K562 (cell line): Measurements from ENCODE around the gene WTAP. TPM values are rescaled to one million over a fixed set of nuclear protein-coding genes. Genes with fewer than 3 reads are reported as not detected.

Source experiments
- C11orf30 ChIP-seq: fragments of 450-650 bp; IDR thresholded peaks from 2 replicates; pipeline ENCODE4 v1.6.1; 2016; ENCODE audit warnings: low read depth, mild to moderate bottlenecking
- CHD4 ChIP-seq: fragments of 200-600 bp; sonication (generic); IDR thresholded peaks from 3 replicates; pipeline ENCODE4 v1.6.1; 2012; ENCODE audit warnings: low read depth, mild to moderate bottlenecking, mixed read lengths, low read length, inconsistent platforms; ENCODE audit not compliant: insufficient read depth, insufficient replicate concordance, poor library complexity, severe bottlenecking
- ELK1 ChIP-seq: sonication (generic); formaldehyde crosslinking; IDR thresholded peaks from 2 replicates; pipeline ENCODE4 v1.8.1; 2022; ENCODE audit warnings: missing genetic modification reagents
- HES1 ChIP-seq: fragments of 450-650 bp; IDR thresholded peaks from 2 replicates; pipeline ENCODE4 v1.6.1; 2016; ENCODE audit warnings: low read depth, mild to moderate bottlenecking, moderate library complexity
- JUN ChIP-seq, 2 experiments: sonication (generic) in 1 of 2; formaldehyde crosslinking in 1 of 2; IDR thresholded peaks; 2 replicates each; pipeline versions ENCODE4 v1.6.1 to v1.8.0; 2012 to 2022; ENCODE audit warnings: borderline replicate concordance in 2 of 2, mild to moderate bottlenecking in 2 of 2, improper control_type of control experiment in 1 of 2, low read depth in 1 of 2, low read length in 1 of 2, missing genetic modification reagents in 1 of 2
- JUNB ChIP-seq: fragments of 450-650 bp; formaldehyde crosslinking; conservative IDR thresholded peaks from 2 replicates; pipeline ENCODE4 v1.4.0; 2020; ENCODE audit warnings: mild to moderate bottlenecking
- KDM1A ChIP-seq, 2 experiments: fragments of 450-650 bp; IDR thresholded peaks; 2 replicates each; pipeline ENCODE4 v1.6.1; 2016; ENCODE audit warnings: mild to moderate bottlenecking in 2 of 2
- MECOM ChIP-seq: fragments of 250-450 bp; sonication (Bioruptor Pico); IDR thresholded peaks from 2 replicates; pipeline ENCODE4 v1.8.0; 2022; ENCODE audit warnings: inconsistent platforms
- MTA2 ChIP-seq: fragments of 450-650 bp; IDR thresholded peaks from 2 replicates; pipeline ENCODE4 v1.6.1; 2016; ENCODE audit warnings: low read depth
- NCOA2 ChIP-seq, 2 experiments: fragments of 450-650 bp; IDR thresholded peaks; 2 replicates each; pipeline ENCODE4 v1.6.1; 2018; ENCODE audit warnings: mild to moderate bottlenecking in 2 of 2, moderate library complexity in 1 of 2; ENCODE audit not compliant: partially characterized antibody in 2 of 2
- RBM17 ChIP-seq: fragments of 200-400 bp; formaldehyde crosslinking; IDR thresholded peaks from 2 replicates; pipeline ENCODE4 v1.6.1; 2017; ENCODE audit warnings: low read depth, mild to moderate bottlenecking, low read length, borderline replicate concordance
- RCOR1 ChIP-seq, 2 experiments: IDR thresholded peaks; 2 replicates each; pipeline ENCODE4 v1.6.1; 2012; ENCODE audit warnings: low read depth in 2 of 2, low read length in 2 of 2, borderline replicate concordance in 1 of 2, improper control_type of control experiment in 1 of 2
- SAFB2 ChIP-seq: fragments of 200-400 bp; formaldehyde crosslinking; IDR thresholded peaks from 2 replicates; pipeline ENCODE4 v1.6.1; 2018; ENCODE audit warnings: borderline replicate concordance, low read length, low read depth, moderate library complexity; ENCODE audit not compliant: severe bottlenecking
- SRSF1 ChIP-seq: fragments of 200-400 bp; formaldehyde crosslinking; IDR thresholded peaks from 2 replicates; pipeline ENCODE4 v1.6.1; 2017; ENCODE audit warnings: mild to moderate bottlenecking, low read depth, low read length, moderate library complexity
- TFAP4 ChIP-seq: sonication (generic); formaldehyde crosslinking; IDR thresholded peaks from 2 replicates; pipeline ENCODE4 v1.8.0; 2022; ENCODE audit warnings: missing genetic modification reagents, mild to moderate bottlenecking, moderate library complexity, borderline replicate concordance
- VEZF1 ChIP-seq: fragments of 200-800 bp; sonication (Bioruptor generic); IDR thresholded peaks from 2 replicates; pipeline ENCODE4 v1.6.1; 2017; ENCODE audit warnings: missing genetic modification characterization, missing compliant biosample characterization
- XRCC3 ChIP-seq: fragments of 450-650 bp; IDR thresholded peaks from 2 replicates; pipeline ENCODE4 v1.6.1; 2017; ENCODE audit warnings: mild to moderate bottlenecking, moderate library complexity
- XRCC4 ChIP-seq: IDR thresholded peaks from one replicate; pipeline ENCODE4 v1.6.1; 2011; ENCODE audit not compliant: insufficient read depth, insufficient read length; ENCODE audit errors: extremely low read depth
- ZNF146 ChIP-seq: IDR thresholded peaks from one replicate; pipeline ENCODE4 v1.6.1; 2018; ENCODE audit warnings: missing compliant biosample characterization; ENCODE audit not compliant: unreplicated experiment
- ZNF224 ChIP-seq: sonication (generic); formaldehyde crosslinking; IDR thresholded peaks from 2 replicates; pipeline ENCODE4 v1.8.0; 2022; ENCODE audit warnings: mild to moderate bottlenecking, missing genetic modification reagents
- ZNF316 ChIP-seq: fragments of 450-650 bp; IDR thresholded peaks from 2 replicates; pipeline ENCODE4 v1.6.1; 2016
- ZNF77 ChIP-seq: fragments of 250-450 bp; sonication (Bioruptor Pico); IDR thresholded peaks from 2 replicates; pipeline ENCODE4 v1.5.0; 2020
- ZNF785 ChIP-seq: fragments of 250-450 bp; sonication (Bioruptor Pico); IDR thresholded peaks from 2 replicates; pipeline ENCODE4 v1.4.0; 2020; ENCODE audit warnings: mild to moderate bottlenecking
- ZSCAN29 ChIP-seq: fragments of 450-650 bp; IDR thresholded peaks from 2 replicates; pipeline ENCODE4 v1.6.1; 2017
- polyA plus RNA-seq, 8 experiments: library from polyadenylated mRNA; depleted of rRNA in 4 of 8; stranded (reverse) in 5 of 8; unstranded in 3 of 8; fragments of >200 nt; fragmentation: Nextera tagmentation in 2 of 8; fragmentation: Illumina TruSeq in 1 of 8; extraction: Ambion mirVana in 2 of 8; extraction: Trizol in 1 of 8; gene quantifications; 2 replicates each; pipeline versions ENCODE4 v1.2.1 to v1.2.3, GENCODE V29; 2011 to 2014; ENCODE audit warnings: inconsistent platforms in 1 of 8, missing spikeins in 1 of 8
- total RNA-seq, 7 experiments: library from RNA; depleted of rRNA in 6 of 7; stranded (reverse); fragments of >200 nt in 6 of 7; fragmentation: Illumina TruSeq in 2 of 7; extraction: Trizol in 2 of 7; gene quantifications; 2 replicates each; pipeline versions ENCODE4 v1.2.1 to v1.2.3, GENCODE V29; 2011 to 2021; ENCODE audit warnings: low replicate concordance in 1 of 7

Gene WTAP
- total and polyA plus RNA-seq, 9 of the 15 experiments (the other 6 are each of a cell fraction or from before 2014, with no cell fraction given) = 52.4 to 156 (median 110) TPM

GRCh38 chr6:159691133-159691962 is 36.0 kb upstream of the WTAP start (continued):
- no peak for TF ChIP-seq ZNF146
- no peak for TF ChIP-seq ZSCAN29
- no peak for TF ChIP-seq XRCC4
- TF ChIP-seq ZNF77 (CRISPR knock-in tag) = no peak
- TF ChIP-seq JUN (IDR thresholded peaks at IDR 0.05; ENCODE audit: borderline replicate concordance, low read depth, low read length) = no peak
- no peak for TF ChIP-seq JUN (CRISPR knock-in tag; IDR thresholded peaks at IDR 0.05; ENCODE audit: borderline replicate concordance)
- TF ChIP-seq SAFB2 = no peak
- TF ChIP-seq ZNF785 = no peak
- TF ChIP-seq ZNF316 = peak; percentile 27; the same call in 1 of the 2 replicates
- TF ChIP-seq CHD4 = no peak
- no peak for TF ChIP-seq TFAP4 (CRISPR knock-in tag)
- no peak for TF ChIP-seq SRSF1
- TF ChIP-seq JUNB (CRISPR knock-in tag) = no peak
- TF ChIP-seq ELK1 (CRISPR knock-in tag) = no peak
- TF ChIP-seq C11orf30 = peak; percentile 33
- TF ChIP-seq XRCC3 = no peak
- no peak for TF ChIP-seq MECOM (CRISPR knock-in tag)
- 0 out of 2 replicates have a peak, but pooled peaks have one; percentile 48 for TF ChIP-seq HES1
- no peak for TF ChIP-seq ZNF224 (CRISPR knock-in tag)
- TF ChIP-seq MTA2 = no peak
- 0 out of 2 replicates have a peak, but pooled peaks have one; percentile 12 for TF ChIP-seq VEZF1 (CRISPR knock-in tag)
- no peak for TF ChIP-seq KDM1A (IDR thresholded peaks at IDR 0.05)
- TF ChIP-seq RCOR1 (IDR thresholded peaks at IDR 0.05; ENCODE audit: borderline replicate concordance in 1 of 2, low read depth in 2 of 2, low read length in 2 of 2) = peak in 1 of 2 experiments; percentile 20; a peak in 1 of 4 replicates
- TF ChIP-seq NCOA2 (IDR thresholded peaks at IDR 0.05; ENCODE audit: partially characterized antibody in 2 of 2) = no peak
- no peak for TF ChIP-seq RBM17
